Muscle of back (tissue), 11 donors: ENCODE measurements around the gene KCTD18. TPM values are rescaled to one million over a fixed set of nuclear protein-coding genes. Genes with fewer than 3 reads are reported as not detected.

ENCODE experiments used
- DNase-seq, 3 donors: peaks; one replicate each; pipeline versions ENCODE4 v3.0.0 to v3.0.0-alpha.2; 2013
- polyA plus RNA-seq, 10 donors: library from polyadenylated mRNA; unstranded; fragments of 120-200 nt; gene quantifications; one replicate each; pipeline ENCODE4 v1.2.1, GENCODE V29; 2013; ENCODE audit not compliant: insufficient read length in 10 of 10

Gene KCTD18
- polyA plus RNA-seq, 10 donors: 9.9 to 13.4 (median 12.0) TPM

GRCh38 chr2:200488169-200488568 is 21.7 kb downstream of the KCTD18 start:
- DNase-seq: no peak

DNA sequence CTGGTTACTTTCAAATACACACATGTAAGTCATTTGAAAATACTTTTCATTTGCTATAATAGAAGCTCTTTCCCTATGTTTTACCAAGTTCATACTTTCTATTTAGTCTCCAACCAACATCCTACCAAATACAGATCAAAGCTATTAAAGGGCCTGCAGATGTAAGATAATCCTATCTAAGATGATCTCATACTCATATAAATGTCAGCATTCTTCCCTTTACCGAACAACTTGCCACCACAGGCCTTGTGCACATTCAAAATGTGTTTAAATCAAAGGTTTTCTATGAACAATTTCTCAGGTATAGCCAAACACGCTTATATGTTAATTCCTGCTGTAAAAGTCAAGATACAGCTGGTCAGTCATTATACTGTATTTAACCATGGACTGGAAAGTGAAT is 23.3 kb downstream of the KCTD18 start:
- DNase-seq: no peak

GRCh38 chr2:200484934-200485333 is 24.9 kb downstream of the KCTD18 start:
- DNase-seq: no peak

GRCh38 chr2:200483729-200484198 is 26.1 kb downstream of the KCTD18 start:
- peak in 1 of 3 donors; percentile 21 for DNase-seq

- no peak for DNase-seq
Observed at GRCh38 chr2:200482194-200482593, 27.7 kb downstream of the KCTD18 start.

GRCh38 chr2:200479692-200480265 is 30.1 kb downstream of the KCTD18 start:
- DNase-seq: peak; percentile 40 to 58 (median 48)

DNA sequence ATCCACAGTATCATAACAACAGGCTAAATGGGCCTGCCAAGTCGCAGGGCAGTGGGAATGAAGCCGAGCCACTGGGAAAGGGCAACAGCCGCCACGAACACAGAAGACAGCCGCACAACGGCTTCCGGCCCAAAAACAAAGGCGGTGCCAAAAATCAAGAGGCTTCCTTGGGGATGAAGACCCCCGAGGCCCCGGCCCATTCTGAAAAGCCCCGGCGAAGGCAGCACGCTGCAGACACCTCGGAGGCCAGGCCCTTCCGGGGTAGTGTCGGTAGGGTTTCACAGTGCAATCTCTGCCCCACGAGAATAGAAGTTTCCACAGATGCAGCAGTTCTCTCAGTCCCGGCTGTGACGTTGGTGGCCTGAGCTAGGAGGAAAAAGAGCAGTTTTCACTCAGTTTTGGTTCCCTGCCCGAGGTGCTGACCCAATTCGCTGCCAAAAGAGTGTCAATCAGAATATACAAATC is 32.2 kb downstream of the KCTD18 start:
- DNase-seq: peak in 1 of 3 donors; percentile 53

- DNase-seq: peak in 1 of 3 donors; percentile 17
Observed at GRCh38 chr2:200476836-200477235, 33.0 kb downstream of the KCTD18 start.

DNA sequence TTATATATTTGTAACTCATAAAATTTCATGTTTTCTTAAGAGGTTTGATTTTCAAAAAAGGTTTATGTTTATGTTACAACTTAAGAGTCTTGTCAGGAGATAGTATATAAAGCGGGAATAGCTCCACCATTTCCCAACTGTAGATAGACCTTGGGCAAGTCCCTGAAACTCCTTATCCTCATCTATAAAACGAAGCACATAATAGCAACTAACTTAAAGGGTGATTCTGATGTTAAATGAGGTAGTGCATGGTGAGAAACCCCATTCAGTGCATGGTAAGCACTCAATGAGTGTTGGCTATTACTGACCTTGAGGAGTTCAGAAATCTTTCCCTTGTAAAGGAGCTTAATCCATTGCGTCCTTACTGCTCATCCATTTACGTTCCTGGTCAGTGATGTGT is 34.1 kb downstream of the KCTD18 start:
- no peak for DNase-seq

- DNase-seq: no peak
Observed at GRCh38 chr2:200472853-200473464, 36.9 kb downstream of the KCTD18 start.

GRCh38 chr2:200471928-200472645 is 37.8 kb downstream of the KCTD18 start:
- no peak for DNase-seq

- DNase-seq: peak in 1 of 3 donors; percentile 19
Observed at GRCh38 chr2:200471324-200471848, 38.5 kb downstream of the KCTD18 start.

DNA sequence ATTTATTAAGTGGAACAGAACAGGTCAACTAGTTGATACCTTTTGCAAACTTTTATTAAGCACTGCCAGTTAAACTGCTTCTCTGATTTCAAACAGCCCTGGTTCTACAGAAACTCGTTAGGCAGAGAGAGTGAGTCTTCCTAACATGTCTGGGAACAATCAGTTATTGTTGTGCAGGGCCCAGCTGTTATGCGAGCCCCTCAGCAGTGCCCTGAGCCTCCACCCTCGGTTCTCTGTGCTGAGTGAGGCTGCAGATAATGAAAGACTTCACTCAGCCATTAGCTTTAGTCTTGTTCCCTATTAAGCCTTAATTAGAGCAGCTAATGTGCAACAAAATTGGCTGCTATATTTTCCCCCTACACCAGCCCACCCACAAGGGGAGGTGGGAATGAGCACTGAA is 39.6 kb downstream of the KCTD18 start:
- peak in 1 of 3 donors; percentile 37 for DNase-seq

DNA sequence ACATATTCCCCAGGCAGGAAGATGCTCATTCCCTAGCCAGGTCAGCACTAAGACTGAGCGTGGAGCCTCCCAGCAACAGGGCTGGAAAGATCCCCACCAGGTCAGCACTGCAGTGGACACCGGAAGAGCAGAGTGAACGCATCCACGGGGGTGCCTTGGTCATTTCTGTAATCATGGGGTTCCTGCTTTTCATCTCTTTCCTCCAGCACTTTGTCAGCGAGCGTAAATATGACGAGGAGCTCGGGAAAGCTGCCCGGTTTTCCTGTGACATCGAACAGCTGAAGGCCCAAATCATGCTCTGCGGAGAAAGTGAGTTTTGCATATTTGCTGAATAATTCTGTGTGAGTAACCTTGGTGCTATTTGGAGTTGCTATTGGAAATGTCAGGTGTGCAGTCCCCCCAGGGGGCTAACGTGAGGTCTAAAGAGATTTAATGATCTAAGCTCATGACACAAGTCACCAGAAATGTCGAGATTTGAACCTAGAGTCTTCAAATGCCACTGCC is 40.1 kb downstream of the KCTD18 start:
- DNase-seq: peak in 2 of 3 donors; percentile 63 to 71

- DNase-seq: peak in 1 of 3 donors; percentile 25
Observed at GRCh38 chr2:200467806-200468681, 41.8 kb downstream of the KCTD18 start.

- peak; percentile 68 to 87 (median 76) for DNase-seq
Observed at GRCh38 chr2:200466425-200467418, 43.1 kb downstream of the KCTD18 start.

DNA sequence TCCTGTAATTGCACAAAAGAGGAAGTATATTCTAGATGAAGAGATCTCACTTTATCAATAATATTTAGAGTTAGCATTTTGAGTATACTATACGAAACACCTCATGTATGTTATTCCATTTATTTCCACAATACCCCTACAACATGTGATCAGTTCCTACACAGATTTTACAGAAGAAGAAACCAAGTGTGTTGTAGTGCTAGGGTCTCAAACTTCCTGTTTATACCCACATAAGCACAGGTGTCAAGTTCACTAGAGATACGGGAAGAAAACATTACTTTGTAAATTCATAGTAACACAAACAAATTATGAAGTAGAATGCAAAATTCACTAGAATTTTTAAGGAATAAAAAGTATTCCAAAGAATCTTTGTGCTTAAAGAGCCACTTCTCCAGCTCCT is 46.4 kb downstream of the KCTD18 start:
- no peak for DNase-seq

DNA sequence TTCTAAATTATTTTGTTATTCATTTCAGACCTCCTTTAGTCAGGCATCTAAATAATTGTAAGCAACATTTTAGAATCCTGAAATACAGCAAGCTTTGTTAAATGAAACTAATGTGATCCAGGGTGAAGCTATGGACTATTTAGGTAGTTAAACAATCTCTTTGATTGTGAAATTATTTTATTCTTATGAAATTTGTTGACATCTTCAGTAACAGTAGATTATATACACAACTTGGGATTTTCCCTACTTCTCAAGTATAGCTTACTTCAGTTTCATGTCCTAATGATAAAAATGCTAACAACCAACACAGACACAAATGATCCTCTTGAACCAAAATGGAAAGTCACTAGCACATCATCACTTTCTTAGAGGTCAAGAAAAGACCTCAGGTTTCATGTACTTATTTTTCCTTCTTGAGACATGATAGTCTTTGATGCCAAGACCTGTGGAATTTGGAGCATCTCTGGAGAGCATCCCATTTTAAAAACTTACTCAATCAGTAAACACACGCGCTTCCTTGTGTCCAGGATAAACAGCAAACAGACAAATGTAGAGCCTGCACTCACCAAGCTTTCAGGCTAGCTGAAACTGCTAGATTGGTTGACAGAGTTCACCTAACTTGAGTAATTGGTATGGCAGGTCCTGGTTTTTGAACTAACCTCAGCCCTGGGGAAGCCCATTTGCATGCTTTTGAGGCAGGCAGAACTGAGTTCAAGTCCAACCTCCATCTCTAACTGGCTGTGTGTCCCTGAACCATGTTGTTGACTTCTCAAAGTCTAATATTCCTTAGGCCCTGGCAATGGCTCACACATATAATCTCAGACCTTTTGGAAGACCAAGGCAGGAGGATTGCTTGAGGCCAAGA is 47.8 kb downstream of the KCTD18 start:
- DNase-seq: no peak

DNA sequence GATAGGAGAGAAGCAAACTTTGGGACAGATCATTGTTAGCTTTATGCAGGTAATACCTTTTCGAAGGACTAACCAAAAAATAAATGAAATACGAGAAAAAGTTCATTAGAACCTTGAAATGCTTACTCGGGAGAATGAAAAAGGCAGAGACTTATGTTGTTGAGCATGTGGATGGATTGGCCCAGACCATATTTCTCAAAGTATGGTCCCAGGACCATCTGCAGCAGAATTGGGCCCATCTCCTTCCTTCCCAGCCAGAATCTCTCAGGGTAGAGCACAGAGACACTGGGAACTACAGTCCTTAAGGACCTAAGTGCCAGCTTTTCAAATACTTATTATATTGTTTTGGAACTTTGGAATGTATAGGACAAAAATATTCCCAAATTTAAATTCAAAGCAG is 50.8 kb downstream of the KCTD18 start:
- DNase-seq: no peak
